ENCODE results near the gene C11orf21. TPM values are rescaled to one million over a fixed set of nuclear protein-coding genes. Genes with fewer than 3 reads are reported as not detected.

C11orf21 gene
- total RNA-seq, 1 donor from 2014 or later: not detected

GRCh38 chr11:2298795-2299761 is 2.6 kb downstream of the C11orf21 start:
- no peak overlapping the region for H3K4me3 ChIP-seq
- intact Hi-C loops (cut with DNase I): no loop called here

DNA sequence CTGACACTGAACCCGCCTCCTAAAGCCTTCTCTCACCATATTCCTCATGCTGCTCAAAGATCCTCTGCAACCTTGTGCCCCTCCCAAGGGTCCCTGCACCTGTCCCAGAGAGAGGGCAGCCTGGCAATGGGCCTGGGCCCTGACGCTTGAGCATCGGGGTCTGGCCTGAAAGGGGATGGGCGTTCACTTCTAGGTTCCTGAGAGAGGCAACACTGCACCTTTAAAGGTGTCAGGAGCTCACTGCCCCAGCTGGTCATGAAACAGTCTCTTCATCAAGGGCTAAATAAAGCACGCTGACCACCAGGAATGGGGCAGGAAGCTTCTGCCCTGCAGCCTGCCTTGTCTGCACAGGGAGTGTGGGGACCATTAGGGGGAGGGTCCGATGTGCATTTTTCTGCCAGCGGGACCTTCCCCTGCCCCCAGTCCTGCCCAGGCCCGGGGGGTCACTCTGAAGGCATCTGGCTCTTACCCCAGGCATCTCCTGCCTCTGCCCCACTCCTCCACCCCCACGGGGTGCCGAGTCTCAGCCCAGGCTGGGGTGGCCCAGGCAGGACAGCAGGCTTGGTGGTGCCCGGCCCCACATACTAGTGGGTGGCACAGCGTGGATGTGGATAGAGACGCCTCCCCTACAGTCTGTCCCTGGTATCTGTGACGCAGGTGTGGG is 3.5 kb downstream of the C11orf21 start:
- no peak overlapping the region for H3K4me3 ChIP-seq
- H3K4me1 ChIP-seq: peaks cover 11% of the 10 kb centered on the region in 2 donors
- no peak overlapping the region for H3K27ac ChIP-seq
- peak in 1 of 2 donors; percentile 59 for DNase-seq (ENCODE audit: low spot score in 2 of 2)
- no peaks in the 10 kb centered on the region for H3K27me3 ChIP-seq
- intact Hi-C loops (cut with DNase I): no loop called here
- no peaks in the 10 kb centered on the region for H3K36me3 ChIP-seq
- TF ChIP-seq, protein P1, sequence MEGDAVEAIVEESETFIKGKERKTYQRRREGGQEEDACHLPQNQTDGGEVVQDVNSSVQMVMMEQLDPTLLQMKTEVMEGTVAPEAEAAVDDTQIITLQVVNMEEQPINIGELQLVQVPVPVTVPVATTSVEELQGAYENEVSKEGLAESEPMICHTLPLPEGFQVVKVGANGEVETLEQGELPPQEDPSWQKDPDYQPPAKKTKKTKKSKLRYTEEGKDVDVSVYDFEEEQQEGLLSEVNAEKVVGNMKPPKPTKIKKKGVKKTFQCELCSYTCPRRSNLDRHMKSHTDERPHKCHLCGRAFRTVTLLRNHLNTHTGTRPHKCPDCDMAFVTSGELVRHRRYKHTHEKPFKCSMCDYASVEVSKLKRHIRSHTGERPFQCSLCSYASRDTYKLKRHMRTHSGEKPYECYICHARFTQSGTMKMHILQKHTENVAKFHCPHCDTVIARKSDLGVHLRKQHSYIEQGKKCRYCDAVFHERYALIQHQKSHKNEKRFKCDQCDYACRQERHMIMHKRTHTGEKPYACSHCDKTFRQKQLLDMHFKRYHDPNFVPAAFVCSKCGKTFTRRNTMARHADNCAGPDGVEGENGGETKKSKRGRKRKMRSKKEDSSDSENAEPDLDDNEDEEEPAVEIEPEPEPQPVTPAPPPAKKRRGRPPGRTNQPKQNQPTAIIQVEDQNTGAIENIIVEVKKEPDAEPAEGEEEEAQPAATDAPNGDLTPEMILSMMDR (IDR thresholded peaks at IDR 0.05): no peak
- no peaks in the 10 kb centered on the region for H3K9me3 ChIP-seq

More at GRCh38 chr11:2298795-2299761, 2.6 kb downstream of the C11orf21 start:
- no peak overlapping the region for H3K27ac ChIP-seq
- TF ChIP-seq, protein P1 (IDR thresholded peaks at IDR 0.05): no peak
- H3K4me1 ChIP-seq: peaks cover 17 to 19% of the 10 kb centered on the region in 2 donors
- no peaks in the 10 kb centered on the region for H3K27me3 ChIP-seq
- no peaks in the 10 kb centered on the region for H3K9me3 ChIP-seq
- peak in 1 of 2 donors; percentile 65 for DNase-seq (ENCODE audit: low spot score in 2 of 2)
- H3K36me3 ChIP-seq: no peaks in the 10 kb centered on the region

- no peak overlapping the region for H3K4me3 ChIP-seq
- no peaks in the 10 kb centered on the region for H3K27me3 ChIP-seq
- peaks cover 4 to 5% of the 10 kb centered on the region in 2 donors for H3K4me1 ChIP-seq
- intact Hi-C loops (cut with DNase I): no loop called here
- no peaks in the 10 kb centered on the region for H3K9me3 ChIP-seq
- H3K27ac ChIP-seq: no peak overlapping the region
- no peaks in the 10 kb centered on the region for H3K36me3 ChIP-seq
- TF ChIP-seq, protein P1 (IDR thresholded peaks at IDR 0.05): no peak
- DNase-seq (ENCODE audit: low spot score in 2 of 2): no peak
Observed at GRCh38 chr11:2297623-2298030, 4.1 kb downstream of the C11orf21 start.

DNA sequence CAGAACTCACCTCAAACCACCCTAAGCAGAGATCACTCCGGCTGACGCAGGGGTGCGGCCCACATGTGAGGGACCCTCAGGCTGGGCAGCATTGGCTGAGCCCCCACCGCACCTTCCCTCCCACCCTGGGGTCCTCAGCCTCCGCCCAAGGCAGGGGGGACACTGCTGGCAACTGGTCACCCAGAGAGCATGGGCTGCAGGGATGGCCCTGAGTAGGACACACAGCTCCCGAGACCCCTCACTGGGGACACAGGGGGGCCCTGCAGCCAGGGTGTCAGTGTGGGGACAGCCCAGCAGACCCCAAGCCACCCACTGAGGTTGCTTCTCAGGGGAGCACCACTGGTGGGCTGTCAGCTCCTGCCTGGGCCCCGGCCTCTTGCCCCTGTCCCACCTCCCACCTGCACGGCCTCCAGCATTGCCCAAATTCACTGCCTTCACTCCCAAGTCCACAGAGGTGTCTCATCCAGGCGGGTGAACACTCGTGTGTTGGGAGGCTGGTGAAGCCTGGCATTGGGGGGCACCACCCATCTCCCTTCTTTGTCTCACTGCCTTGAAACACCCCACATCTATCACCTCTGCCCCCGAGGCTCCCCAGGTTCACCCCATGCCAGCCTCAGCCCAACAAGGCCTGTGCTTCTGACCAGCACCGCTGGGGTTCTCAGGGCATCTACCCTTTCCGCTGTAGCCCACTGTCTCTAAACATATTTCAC is 4.7 kb downstream of the C11orf21 start:
- Histone ChIP-seq H3K27ac (no peak overlapping the region), H3K36me3 (no peaks in the 10 kb centered on the region), H3K4me1 (no peaks in the 10 kb centered on the region), H3K27me3 (no peaks in the 10 kb centered on the region), H3K4me3 (no peak overlapping the region), H3K9me3 (no peaks in the 10 kb centered on the region)
- intact Hi-C loops (cut with DNase I): no loop called here
- TF ChIP-seq, protein P1 (IDR thresholded peaks at IDR 0.05): no peak
- peak in 1 of 2 donors; percentile 43 for DNase-seq (ENCODE audit: low spot score in 2 of 2)
